Thyroid gland (tissue), 4 donors: ENCODE measurements around the gene SLC6A6. TPM values are rescaled to one million over a fixed set of nuclear protein-coding genes. Genes with fewer than 3 reads are reported as not detected.

Experiments used
- DNase-seq, 2 donors: peaks; one replicate each; pipeline ENCODE4 v3.0.0-alpha.2; 2019
- H3K27ac ChIP-seq, 3 donors: fragments of 200-600 bp; sonication (generic); 1 replicate in 2 of 3; 2 replicates in 1 of 3; pipeline ENCODE4 v1.5.1; 2016 to 2019; ENCODE audit warnings: mild to moderate bottlenecking in 1 of 3, moderate library complexity in 1 of 3
- H3K27me3 ChIP-seq: fragments of 200-600 bp; sonication (generic); one replicate; pipeline ENCODE4 v1.5.1; 2019
- H3K36me3 ChIP-seq, 2 donors: fragments of 200-600 bp; sonication (generic); one replicate each; pipeline ENCODE4 v1.5.1; 2016 to 2019
- H3K4me1 ChIP-seq, 2 donors: fragments of 200-600 bp; sonication (generic); one replicate each; pipeline ENCODE4 v1.5.1; 2017 to 2019
- H3K4me3 ChIP-seq, 3 donors: fragments of 200-600 bp; sonication (generic); replicated peaks in 1 of 3; 1 replicate in 2 of 3; 2 replicates in 1 of 3; pipeline ENCODE4 v1.5.1; 2016; ENCODE audit warnings: mild to moderate bottlenecking in 1 of 3
- H3K9me3 ChIP-seq: fragments of 200-600 bp; sonication (generic); one replicate; pipeline ENCODE4 v1.5.1; 2017
- CTCF ChIP-seq, 6 experiments: fragments of 200-600 bp in 3 of 6; fragments of 450-650 bp in 3 of 6; sonication (generic) in 3 of 6; IDR thresholded peaks; one replicate each; pipeline ENCODE4 v1.5.1; 2016 to 2019; ENCODE audit warnings: antibody characterized with exemption in 6 of 6, mild to moderate bottlenecking in 2 of 6, inconsistent platforms in 1 of 6, moderate library complexity in 1 of 6
- POLR2A ChIP-seq, 2 donors: fragments of 450-650 bp; IDR thresholded peaks; one replicate each; pipeline ENCODE4 v1.6.1; 2017; ENCODE audit warnings: antibody characterized with exemption in 2 of 2, mild to moderate bottlenecking in 2 of 2, moderate library complexity in 1 of 2
- WGBS, 2 donors: methylation state at CpG; one replicate each; pipeline ENCODE4 v1.1.5; 2017; 5-methylcytosine and 5-hydroxymethylcytosine counted together
- intact Hi-C: fragments of 100-400 bp; cut with DNase I; formaldehyde crosslinking; loops from one replicate; pipeline ENCODE4 v1.15.1; 2023
- total RNA-seq, 4 donors: library from RNA; depleted of rRNA; stranded (reverse); fragments of >200 nt; gene quantifications; one replicate each; pipeline ENCODE4 v1.2.3, GENCODE V29; 2016

The SLC6A6 gene
- total RNA-seq, 4 donors from 2014 or later: 42.7 to 98.0 (median 72.5) TPM

DNA sequence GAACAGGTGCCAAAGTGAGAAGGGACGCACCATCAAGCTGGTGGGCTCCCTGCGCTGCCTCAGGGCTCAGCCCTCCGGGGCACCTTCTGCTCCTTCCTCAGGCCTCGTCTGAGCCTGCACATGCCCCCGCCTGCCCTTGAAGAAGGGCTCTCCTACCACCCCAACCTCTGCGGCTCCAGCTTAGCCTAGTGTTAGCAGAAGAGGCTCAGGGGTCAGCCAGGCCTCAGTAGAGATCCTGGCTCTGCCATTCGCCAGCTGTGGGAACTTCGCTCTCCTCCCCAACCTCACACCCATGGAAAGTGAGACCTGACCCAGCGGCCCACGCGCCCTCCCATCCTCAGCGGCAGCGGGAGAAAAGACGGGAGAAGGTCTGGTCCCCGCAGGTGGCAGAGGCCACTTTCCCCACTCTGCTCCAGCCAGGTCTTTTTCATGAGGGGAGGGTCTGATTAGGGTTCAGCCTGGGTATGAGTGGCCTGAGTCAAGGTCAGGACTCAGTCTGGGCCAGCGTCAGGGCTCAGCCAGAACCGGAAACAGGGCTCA, 129.5 kb downstream of the SLC6A6 start:
- Histone ChIP-seq H3K27me3 (no peaks in the 10 kb centered on the region), H3K9me3 (no peaks in the 10 kb centered on the region), H3K4me1 (peaks cover 0 to 11% of the 10 kb centered on the region in 2 donors), H3K36me3 (no peaks in the 10 kb centered on the region), H3K4me3 (no peak overlapping the region), H3K27ac (no peak overlapping the region)
- 84 to 91% methylated on average over 16 to 17 of the region's 17 CpGs for WGBS, 2 donors
- no peak for DNase-seq
- intact Hi-C loops: no loop called here
- TF ChIP-seq POLR2A (IDR thresholded peaks at IDR 0.05) (no peak), CTCF (IDR thresholded peaks at IDR 0.05) (no peak)

- H3K4me3 ChIP-seq: no peak overlapping the region
- peaks cover 0 to 11% of the 10 kb centered on the region in 2 donors for H3K4me1 ChIP-seq
- intact Hi-C loops: no loop called here
- H3K36me3 ChIP-seq: no peaks in the 10 kb centered on the region
- no peaks in the 10 kb centered on the region for H3K27me3 ChIP-seq
- no peak for TF ChIP-seq POLR2A (IDR thresholded peaks at IDR 0.05)
- TF ChIP-seq CTCF (IDR thresholded peaks at IDR 0.05): no peak
- no peak for DNase-seq
- H3K9me3 ChIP-seq: no peaks in the 10 kb centered on the region
- WGBS, 2 donors: 62 to 78% methylated on average over 13 to 19 of the region's 20 CpGs
- H3K27ac ChIP-seq: no peak overlapping the region
These were observed 130.5 kb downstream of the SLC6A6 start for GRCh38 chr3:14532691-14533456.

GRCh38 chr3:14533457-14533958, 131.1 kb downstream of the SLC6A6 start:
- Histone ChIP-seq H3K9me3 (no peaks in the 10 kb centered on the region), H3K4me1 (peaks cover 0 to 11% of the 10 kb centered on the region in 2 donors), H3K27ac (no peak overlapping the region), H3K36me3 (no peaks in the 10 kb centered on the region), H3K27me3 (no peaks in the 10 kb centered on the region), H3K4me3 (no peak overlapping the region)
- intact Hi-C loops: no loop called here
- no peak for DNase-seq
- WGBS, 2 donors: 80 to 81% methylated on average over 14 of the region's 14 CpGs
- no peak for TF ChIP-seq CTCF (IDR thresholded peaks at IDR 0.05)
- no peak for TF ChIP-seq POLR2A (IDR thresholded peaks at IDR 0.05)

- H3K36me3 ChIP-seq: no peaks in the 10 kb centered on the region
- H3K27ac ChIP-seq: no peak overlapping the region
- no peak overlapping the region for H3K4me3 ChIP-seq
- 27 to 29% methylated on average over 17 to 20 of the region's 20 CpGs for WGBS, 2 donors
- intact Hi-C loops: no loop called here
- no peaks in the 10 kb centered on the region for H3K9me3 ChIP-seq
- TF ChIP-seq CTCF (IDR thresholded peaks at IDR 0.05) (no peak), POLR2A (IDR thresholded peaks at IDR 0.05) (no peak)
- H3K27me3 ChIP-seq: no peaks in the 10 kb centered on the region
- peaks cover 0 to 11% of the 10 kb centered on the region in 2 donors for H3K4me1 ChIP-seq
- no peak for DNase-seq
These were observed 132.2 kb downstream of the SLC6A6 start for GRCh38 chr3:14534516-14535191.
